RWPE2 (cell line): Measurements from ENCODE around the gene BCKDK.
A peak's percentile ranks its signal among the peaks of the same experiment; 100 is the strongest.
"Not testable (repeated sequence)": the region's sequence is repeated elsewhere in the genome, so short reads cannot be mapped to it uniquely, and the experiment has no call there.

ENCODE experiments used
- ATAC-seq: fragments of 200-7000 bp; cut with Tn5 transposase; 3 replicates; pipeline ENCODE4 v1.9.1; 2021; ENCODE audit warnings: low read depth
- DNase-seq: peaks from one replicate; pipeline ENCODE4 v3.0.0-alpha.2; 2020; ENCODE audit warnings: low spot score
- H3K27ac ChIP-seq: fragments of 450-650 bp; 2 replicates; pipeline ENCODE4 v1.5.1; 2017; ENCODE audit warnings: mild to moderate bottlenecking; ENCODE audit not compliant: poor library complexity, severe bottlenecking
- H3K27me3 ChIP-seq: fragments of 250-450 bp; sonication (Bioruptor Pico); 2 replicates; pipeline ENCODE4 v1.5.1; 2021; ENCODE audit warnings: mild to moderate bottlenecking, moderate library complexity; ENCODE audit not compliant: insufficient read depth, poor library complexity, severe bottlenecking
- H3K36me3 ChIP-seq: fragments of 250-450 bp; sonication (Bioruptor Pico); 2 replicates; pipeline ENCODE4 v1.5.1; 2020; ENCODE audit warnings: low read depth, mild to moderate bottlenecking, moderate library complexity
- H3K4me1 ChIP-seq: fragments of 250-450 bp; sonication (Bioruptor Pico); 2 replicates; pipeline ENCODE4 v1.5.1; 2021; ENCODE audit warnings: mild to moderate bottlenecking, moderate library complexity; ENCODE audit not compliant: insufficient read depth, poor library complexity, severe bottlenecking
- H3K4me3 ChIP-seq: fragments of 250-450 bp; sonication (Bioruptor Pico); 2 replicates; pipeline ENCODE4 v1.5.1; 2021; ENCODE audit warnings: mild to moderate bottlenecking, moderate library complexity; ENCODE audit not compliant: severe bottlenecking
- H3K9me3 ChIP-seq: fragments of 250-450 bp; sonication (Bioruptor Pico); 2 replicates; pipeline ENCODE4 v1.5.1; 2021; ENCODE audit warnings: mild to moderate bottlenecking, moderate library complexity; ENCODE audit not compliant: severe bottlenecking
- CTCF ChIP-seq: fragments of 450-650 bp; IDR thresholded peaks from one replicate; pipeline ENCODE4 v1.5.1; 2017; ENCODE audit warnings: mild to moderate bottlenecking, moderate library complexity; ENCODE audit not compliant: poor library complexity, severe bottlenecking

BCKDK gene

GRCh38 chr16:31147574-31147973 lies 39.4 kb downstream of the BCKDK start:
- Histone ChIP-seq H3K36me3 (no peaks in the 10 kb centered on the region), H3K4me1 (no peaks in the 10 kb centered on the region), H3K27me3 (no peaks in the 10 kb centered on the region), H3K4me3 (no peak overlapping the region), H3K9me3 (no peaks in the 10 kb centered on the region), H3K27ac (no peak overlapping the region)
- no peak for ATAC-seq
- no peak for TF ChIP-seq CTCF
- no peak for DNase-seq

GRCh38 chr16:31148281-31148728 lies 40.1 kb downstream of the BCKDK start:
- no peaks in the 10 kb centered on the region for H3K27me3 ChIP-seq
- ATAC-seq (peak; percentile 51), DNase-seq (no peak)
- H3K27ac ChIP-seq, result no peak overlapping the region
- no peak overlapping the region for H3K4me3 ChIP-seq
- H3K36me3 ChIP-seq, result no peaks in the 10 kb centered on the region
- H3K4me1 ChIP-seq, result no peaks in the 10 kb centered on the region
- TF ChIP-seq CTCF, result no peak
- H3K9me3 ChIP-seq, result no peaks in the 10 kb centered on the region

- Histone ChIP-seq H3K4me1 (no peaks in the 10 kb centered on the region), H3K36me3 (no peaks in the 10 kb centered on the region), H3K27me3 (no peaks in the 10 kb centered on the region), H3K4me3 (no peak overlapping the region), H3K9me3 (no peaks in the 10 kb centered on the region), H3K27ac (no peak overlapping the region)
- ATAC-seq (no peak), DNase-seq (no peak)
- TF ChIP-seq CTCF, result no peak
Observed at GRCh38 chr16:31148896-31149295, 40.7 kb downstream of the BCKDK start.

GRCh38 chr16:31149332-31149731 lies 41.1 kb downstream of the BCKDK start:
- TF ChIP-seq CTCF, result no peak
- no peak for ATAC-seq

GRCh38 chr16:31149894-31150890 lies 42.0 kb downstream of the BCKDK start, which contains the start of gene PRSS36:
Gene PRSS36 (minus strand): TSS chr16:31150066. CDS start chr16:31150035, 31 bp downstream.
- TF ChIP-seq CTCF, result no peak
- Histone ChIP-seq H3K9me3 (no peaks in the 10 kb centered on the region), H3K4me3 (no peak within 1 kb of the TSS), H3K4me1 (no peaks in the 10 kb centered on the region), H3K27me3 (no peaks in the 10 kb centered on the region), H3K36me3 (no peaks in the 10 kb centered on the region), H3K27ac (no peak within 1 kb of the TSS)
- ATAC-seq, result no peak
- no peak for DNase-seq

More at GRCh38 chr16:31149332-31149731, 41.1 kb downstream of the BCKDK start:
- H3K36me3 ChIP-seq, result no peaks in the 10 kb centered on the region
- no peak for DNase-seq
- no peaks in the 10 kb centered on the region for H3K9me3 ChIP-seq
- H3K4me3 ChIP-seq, result no peak overlapping the region
- no peaks in the 10 kb centered on the region for H3K27me3 ChIP-seq
- no peaks in the 10 kb centered on the region for H3K4me1 ChIP-seq
- no peak overlapping the region for H3K27ac ChIP-seq

GRCh38 chr16:31150976-31151375 lies 42.8 kb downstream of the BCKDK start:
- H3K36me3 ChIP-seq, ATAC-seq, DNase-seq, H3K9me3 ChIP-seq, H3K4me1 ChIP-seq, H3K4me3 ChIP-seq, H3K27ac ChIP-seq, H3K27me3 ChIP-seq: not testable (repeated sequence)
